Measurements from ENCODE around the gene MINDY4. TPM values are rescaled to one million over a fixed set of nuclear protein-coding genes. Genes with fewer than 3 reads are reported as not detected.

MINDY4 gene
- polyA plus RNA-seq, 3 donors: 0.15 to 0.17 TPM; not detected in 1

DNA sequence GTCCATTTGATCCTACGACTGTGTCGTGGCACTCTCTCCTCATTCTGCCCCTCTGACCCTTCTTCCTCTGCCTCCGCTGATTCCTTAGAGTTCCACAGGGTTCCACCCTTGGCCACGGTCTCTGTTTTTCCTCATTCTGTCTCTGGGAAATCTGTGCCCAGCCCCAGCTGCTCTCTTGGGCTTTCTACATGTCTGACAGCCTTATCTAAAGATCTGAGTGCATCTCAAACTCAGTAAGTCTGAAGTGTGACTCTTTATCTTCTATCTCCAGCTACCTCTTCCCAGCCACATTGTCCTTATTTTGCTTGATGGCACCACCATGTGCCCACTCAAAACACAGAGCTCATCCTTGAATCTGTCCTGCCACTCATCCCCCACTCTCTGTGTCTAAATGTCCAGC lies 78.3 kb downstream of the MINDY4 start:
- peaks cover 0 to 4% (median 4%) of the 10 kb centered on the region in 3 donors for H3K27me3 Mint-ChIP-seq (ENCODE audit: low read depth in 3 of 3)
- H3K9me3 Mint-ChIP-seq: peaks cover 0 to 2% (median 0%) of the 10 kb centered on the region in 7 donors
- Histone ChIP-seq H3K4me2 (replicated peaks; ENCODE audit: extremely low read depth, low read length, poor library complexity, severe bottlenecking) (no peak overlapping the region), H3K4me1 (ENCODE audit: control insufficient read depth in 1 of 2, insufficient read depth in 2 of 2, low read length in 2 of 2) (no peaks in the 10 kb centered on the region), H3K9ac (ENCODE audit: insufficient read depth, low read length, poor library complexity, severe bottlenecking) (no peak overlapping the region), H3K79me2 (ENCODE audit: insufficient read depth, low read length) (no peaks in the 10 kb centered on the region), H4K20me1 (ENCODE audit: insufficient read depth, low read length) (no peaks in the 10 kb centered on the region), H3K27me3 (ENCODE audit: control insufficient read depth in 2 of 2, insufficient read depth in 2 of 2, low read length in 2 of 2) (no peaks in the 10 kb centered on the region), H3K4me3 (replicated peaks in 1 of 3; ENCODE audit: low read depth in 2 of 3, low read length in 3 of 3) (no peak overlapping the region), H3K27ac (ENCODE audit: low read depth in 1 of 2, low read length in 2 of 2) (no peak overlapping the region), H2AFZ (ENCODE audit: insufficient read depth, low read depth, low read length, poor library complexity, severe bottlenecking) (no peak overlapping the region), H3K36me3 (replicated peaks in 1 of 2; ENCODE audit: control insufficient read depth in 1 of 2, insufficient read depth in 2 of 2, low read length in 2 of 2) (no peaks in the 10 kb centered on the region), H3K9me3 (replicated peaks in 1 of 2; ENCODE audit: control insufficient read depth in 1 of 2, insufficient read depth in 1 of 2, low read length in 2 of 2) (no peaks in the 10 kb centered on the region)
- TF ChIP-seq, protein P1, sequence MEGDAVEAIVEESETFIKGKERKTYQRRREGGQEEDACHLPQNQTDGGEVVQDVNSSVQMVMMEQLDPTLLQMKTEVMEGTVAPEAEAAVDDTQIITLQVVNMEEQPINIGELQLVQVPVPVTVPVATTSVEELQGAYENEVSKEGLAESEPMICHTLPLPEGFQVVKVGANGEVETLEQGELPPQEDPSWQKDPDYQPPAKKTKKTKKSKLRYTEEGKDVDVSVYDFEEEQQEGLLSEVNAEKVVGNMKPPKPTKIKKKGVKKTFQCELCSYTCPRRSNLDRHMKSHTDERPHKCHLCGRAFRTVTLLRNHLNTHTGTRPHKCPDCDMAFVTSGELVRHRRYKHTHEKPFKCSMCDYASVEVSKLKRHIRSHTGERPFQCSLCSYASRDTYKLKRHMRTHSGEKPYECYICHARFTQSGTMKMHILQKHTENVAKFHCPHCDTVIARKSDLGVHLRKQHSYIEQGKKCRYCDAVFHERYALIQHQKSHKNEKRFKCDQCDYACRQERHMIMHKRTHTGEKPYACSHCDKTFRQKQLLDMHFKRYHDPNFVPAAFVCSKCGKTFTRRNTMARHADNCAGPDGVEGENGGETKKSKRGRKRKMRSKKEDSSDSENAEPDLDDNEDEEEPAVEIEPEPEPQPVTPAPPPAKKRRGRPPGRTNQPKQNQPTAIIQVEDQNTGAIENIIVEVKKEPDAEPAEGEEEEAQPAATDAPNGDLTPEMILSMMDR (IDR thresholded peaks at IDR 0.05): no peak
- DNase-seq: no peak
- H3K4me1 Mint-ChIP-seq: no peaks in the 10 kb centered on the region
- H3K27ac Mint-ChIP-seq: no peak overlapping the region
- no peak overlapping the region for H3K4me3 Mint-ChIP-seq
- H3K36me3 Mint-ChIP-seq: no peaks in the 10 kb centered on the region
- intact Hi-C loops (cut with micrococcal nuclease): no loop called here
- 86% methylated on average over 4 of the region's 4 CpGs for WGBS (ENCODE audit: insufficient coverage)

DNA sequence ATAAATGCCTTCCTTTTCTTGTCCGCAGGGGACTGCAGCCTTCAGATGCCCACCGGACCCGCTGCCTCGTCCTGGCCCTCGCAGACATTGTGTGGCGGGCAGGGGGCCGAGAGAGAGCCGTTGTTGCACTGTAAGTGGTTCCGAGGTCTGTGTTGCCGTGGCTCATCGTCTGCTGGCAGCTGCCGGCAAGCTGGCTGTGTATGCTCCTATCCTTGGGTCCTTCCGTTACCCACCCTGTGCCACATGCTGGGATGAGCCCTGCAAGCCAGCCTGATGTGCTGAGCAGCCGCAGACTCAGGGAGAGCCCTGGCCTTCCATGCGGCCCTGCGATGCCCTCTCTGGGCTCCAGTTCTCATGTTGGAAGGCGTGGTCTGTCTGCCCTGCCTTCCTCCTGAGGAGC lies 79.2 kb downstream of the MINDY4 start:
- Histone ChIP-seq H3K9me3 (replicated peaks in 1 of 2; ENCODE audit: control insufficient read depth in 1 of 2, insufficient read depth in 1 of 2, low read length in 2 of 2) (no peaks in the 10 kb centered on the region), H3K4me1 (ENCODE audit: control insufficient read depth in 1 of 2, insufficient read depth in 2 of 2, low read length in 2 of 2) (no peaks in the 10 kb centered on the region), H3K27ac (ENCODE audit: low read depth in 1 of 2, low read length in 2 of 2) (no peak overlapping the region), H2AFZ (ENCODE audit: insufficient read depth, low read depth, low read length, poor library complexity, severe bottlenecking) (no peak overlapping the region), H3K4me2 (replicated peaks; ENCODE audit: extremely low read depth, low read length, poor library complexity, severe bottlenecking) (no peak overlapping the region), H3K27me3 (ENCODE audit: control insufficient read depth in 2 of 2, insufficient read depth in 2 of 2, low read length in 2 of 2) (no peaks in the 10 kb centered on the region), H3K4me3 (replicated peaks in 1 of 3; ENCODE audit: low read depth in 2 of 3, low read length in 3 of 3) (no peak overlapping the region), H3K79me2 (ENCODE audit: insufficient read depth, low read length) (no peaks in the 10 kb centered on the region), H4K20me1 (ENCODE audit: insufficient read depth, low read length) (no peaks in the 10 kb centered on the region), H3K36me3 (replicated peaks in 1 of 2; ENCODE audit: control insufficient read depth in 1 of 2, insufficient read depth in 2 of 2, low read length in 2 of 2) (no peaks in the 10 kb centered on the region), H3K9ac (ENCODE audit: insufficient read depth, low read length, poor library complexity, severe bottlenecking) (no peak overlapping the region)
- no peaks in the 10 kb centered on the region for H3K36me3 Mint-ChIP-seq
- TF ChIP-seq, protein P1 (IDR thresholded peaks at IDR 0.05): no peak
- intact Hi-C loops (cut with micrococcal nuclease): no loop called here
- no peaks in the 10 kb centered on the region for H3K4me1 Mint-ChIP-seq
- peaks cover 0 to 4% (median 4%) of the 10 kb centered on the region in 3 donors for H3K27me3 Mint-ChIP-seq (ENCODE audit: low read depth in 3 of 3)
- DNase-seq: no peak
- 97% methylated on average over 17 of the region's 17 CpGs for WGBS (ENCODE audit: insufficient coverage)
- peaks cover 0 to 2% (median 0%) of the 10 kb centered on the region in 7 donors for H3K9me3 Mint-ChIP-seq
- no peak overlapping the region for H3K27ac Mint-ChIP-seq
- H3K4me3 Mint-ChIP-seq: no peak overlapping the region
